SK-N-MC (cell line): ENCODE measurements around the gene KRT17.

Experiments
- EZH2 ChIP-seq: fragments of 200-600 bp; sonication (generic); IDR thresholded peaks from one replicate; pipeline ENCODE4 v1.6.1; 2017; ENCODE audit warnings: antibody characterized with exemption
- FOXP2 ChIP-seq: optimal IDR thresholded peaks from 2 replicates; pipeline ENCODE3; 2011; ENCODE audit warnings: mild to moderate bottlenecking, moderate library complexity; ENCODE audit not compliant: insufficient read depth; ENCODE audit errors: extremely low read length, control extremely low read depth
- POLR2AphosphoS5 ChIP-seq: IDR thresholded peaks from 2 replicates; pipeline ENCODE4 v1.6.1; 2012; ENCODE audit warnings: mild to moderate bottlenecking, low read depth, low read length, borderline replicate concordance

DNA sequence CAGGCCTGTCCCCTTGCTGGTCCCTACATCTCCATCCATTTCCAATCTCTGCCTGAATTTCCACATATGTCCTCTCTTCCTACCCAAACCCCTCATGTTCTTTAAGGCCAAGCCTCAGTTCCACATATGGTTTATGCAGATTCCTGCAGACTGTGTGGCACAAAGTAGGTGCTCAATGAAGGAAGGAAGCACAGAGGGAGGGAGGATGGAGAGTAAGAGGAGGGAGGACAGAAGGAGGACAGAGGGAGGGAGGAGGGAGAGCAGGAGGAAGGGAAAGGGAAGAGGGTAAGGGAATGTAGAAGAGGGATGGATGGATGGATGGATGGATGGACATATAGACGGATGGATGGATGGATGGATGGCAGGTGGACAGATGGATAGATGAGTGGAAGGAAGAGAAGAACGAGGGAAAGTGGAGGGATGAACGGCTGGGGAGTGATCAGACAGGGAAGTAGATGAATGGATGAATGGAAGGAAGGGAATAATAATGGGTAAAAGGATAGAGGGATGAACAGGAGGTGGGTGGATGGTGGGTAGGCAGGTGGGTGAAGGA lies 29.9 kb downstream of the KRT17 start:
- TF ChIP-seq POLR2AphosphoS5 = no peak
- no peak for TF ChIP-seq EZH2
- TF ChIP-seq FOXP2 = no peak
